Spinal cord (tissue), 10 donors: ENCODE measurements around the gene LDHAL6B. TPM values are rescaled to one million over a fixed set of nuclear protein-coding genes. Genes with fewer than 3 reads are reported as not detected.

Experiments
- DNase-seq, 6 donors: peaks; one replicate each; pipeline versions ENCODE4 v3.0.0 to v3.0.0-alpha.2; 2013 to 2015; ENCODE audit warnings: low spot score in 6 of 6, low read depth in 4 of 6
- H3K27ac ChIP-seq: one replicate; pipeline ENCODE4 v1.5.1; 2013; ENCODE audit warnings: low read depth, low read length, control low read depth
- H3K27me3 ChIP-seq: one replicate; pipeline ENCODE4 v1.6.1; 2013; ENCODE audit warnings: low read length; ENCODE audit not compliant: control insufficient read depth, insufficient read depth
- H3K36me3 ChIP-seq: one replicate; pipeline ENCODE4 v1.6.1; 2013; ENCODE audit warnings: low read length; ENCODE audit not compliant: control insufficient read depth, insufficient read depth
- H3K4me1 ChIP-seq: one replicate; pipeline ENCODE4 v1.6.1; 2013; ENCODE audit warnings: low read length; ENCODE audit not compliant: control insufficient read depth, insufficient read depth
- H3K4me3 ChIP-seq: one replicate; pipeline ENCODE4 v1.5.1; 2013; ENCODE audit warnings: low read depth, low read length, control low read depth
- H3K9me3 ChIP-seq: one replicate; pipeline ENCODE4 v1.6.1; 2013; ENCODE audit warnings: low read length; ENCODE audit not compliant: control insufficient read depth, insufficient read depth
- WGBS: methylation state at CpG from one replicate; pipeline ENCODE4 v1.1.5; 2013; ENCODE audit warnings: missing lambda C conversion rate; ENCODE audit not compliant: insufficient coverage; 5-methylcytosine and 5-hydroxymethylcytosine counted together
- polyA plus RNA-seq, 2 donors: library from polyadenylated mRNA; unstranded; fragments of 120-200 nt; gene quantifications; one replicate each; pipeline ENCODE4 v1.2.1, GENCODE V29; 2013; ENCODE audit not compliant: insufficient read length in 2 of 2
- total RNA-seq, 2 donors: library from RNA; depleted of rRNA in 1 of 2; stranded (reverse); fragments of 120-200 nt in 1 of 2; fragments of >200 nt in 1 of 2; gene quantifications; one replicate each; pipeline versions ENCODE4 v1.2.3 to v1.2.4, GENCODE V29; 2013 to 2014
- donor health status: healthy.

LDHAL6B gene
- total and polyA plus RNA-seq, 4 donors: 0.32 TPM; not detected in 3

DNA sequence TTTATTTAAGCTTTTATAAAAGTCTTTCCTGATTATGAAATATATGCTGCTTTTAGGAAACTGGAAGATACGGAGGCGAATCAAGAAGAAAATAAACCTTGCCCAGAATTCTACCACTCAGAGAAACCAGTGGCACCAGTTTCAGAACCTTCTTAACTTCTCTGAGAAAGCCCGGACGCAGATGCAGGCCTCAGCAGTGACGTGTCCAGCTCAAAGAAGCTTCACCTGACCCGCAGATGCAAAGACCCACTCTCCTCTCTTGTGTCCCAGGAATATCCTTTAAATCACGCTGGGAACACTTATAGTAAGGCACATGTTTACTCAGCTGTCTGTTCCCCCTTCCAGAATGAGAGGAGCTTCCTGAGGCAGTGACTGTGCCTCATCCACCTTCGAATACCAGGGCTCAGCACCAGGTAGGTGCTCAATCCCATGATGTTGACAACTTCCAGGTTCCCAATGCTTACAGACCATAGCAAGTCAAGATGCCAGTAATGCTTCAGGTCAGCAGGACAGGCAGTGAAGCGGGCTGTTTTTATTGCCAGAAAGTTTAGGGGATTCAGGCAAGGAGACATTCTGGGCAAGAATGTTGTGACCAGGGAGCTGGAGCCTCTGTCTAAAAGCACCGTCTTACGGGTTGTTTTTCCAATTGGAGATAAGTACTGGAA lies 39.9 kb upstream of the LDHAL6B start:
- 77% methylated on average over 10 of the region's 11 CpGs for WGBS

DNA sequence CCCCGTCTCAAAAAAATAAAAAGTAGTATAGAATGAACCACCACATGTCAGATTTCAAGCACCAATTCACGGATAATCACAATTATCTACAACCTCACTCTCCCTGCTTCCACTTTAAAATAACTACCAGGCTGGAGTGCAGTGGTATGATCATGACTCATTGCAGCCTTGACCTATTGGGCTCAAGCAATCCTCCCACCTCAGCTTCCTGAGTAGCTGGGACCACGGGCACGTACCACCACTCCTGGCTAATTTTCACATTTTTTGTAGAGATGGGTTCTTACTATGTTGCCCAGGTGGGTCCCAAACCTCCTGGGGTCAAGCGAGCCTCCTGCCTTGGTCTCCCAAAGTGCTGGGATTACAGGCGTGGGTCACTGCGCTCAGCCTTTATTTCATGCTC lies 38.1 kb upstream of the LDHAL6B start:
- no peaks in the 10 kb centered on the region for H3K9me3 ChIP-seq
- no peaks in the 10 kb centered on the region for H3K27me3 ChIP-seq
- H3K4me1 ChIP-seq: peaks cover 16% of the 10 kb centered on the region
- peaks cover 2% of the 10 kb centered on the region for H3K36me3 ChIP-seq
- no peak overlapping the region for H3K4me3 ChIP-seq
- no peak for DNase-seq
- WGBS: no CpG with 5 or more reads among the region's 7 CpGs
- no peak overlapping the region for H3K27ac ChIP-seq

More for the DNA sequence above, 39.9 kb upstream of the LDHAL6B start:
- Histone ChIP-seq H3K36me3 (peaks cover 2% of the 10 kb centered on the region), H3K4me3 (no peak overlapping the region), H3K27me3 (no peaks in the 10 kb centered on the region), H3K27ac (no peak overlapping the region), H3K9me3 (no peaks in the 10 kb centered on the region), H3K4me1 (peaks cover 16% of the 10 kb centered on the region)
- no peak for DNase-seq

DNA sequence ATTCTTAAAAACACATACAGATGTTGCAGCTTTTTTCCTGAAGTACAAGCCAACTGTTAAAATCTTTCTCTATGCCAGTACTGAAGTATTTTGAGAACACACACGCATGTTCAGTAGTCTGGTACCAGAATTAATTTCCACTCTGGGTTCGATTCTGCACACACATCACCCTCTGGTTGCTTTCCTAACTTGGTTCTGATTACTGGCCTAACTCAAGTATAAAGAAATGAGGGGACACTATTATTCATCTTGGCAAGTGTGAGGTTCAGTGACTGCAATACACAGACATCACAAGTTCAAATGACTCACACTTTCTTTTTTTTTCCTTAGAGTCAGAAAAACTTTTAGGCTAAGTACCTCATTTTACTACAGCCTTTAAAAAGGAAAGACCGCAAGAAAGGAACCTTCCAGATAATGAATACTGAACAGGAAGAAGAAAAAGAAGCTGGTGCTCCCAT lies 37.4 kb upstream of the LDHAL6B start:
- Histone ChIP-seq H3K4me3 (no peak overlapping the region), H3K4me1 (peaks cover 16% of the 10 kb centered on the region), H3K9me3 (no peaks in the 10 kb centered on the region), H3K27me3 (no peaks in the 10 kb centered on the region), H3K36me3 (peaks cover 2% of the 10 kb centered on the region), H3K27ac (no peak overlapping the region)
- DNase-seq: no peak
- no CpG with 5 or more reads among the region's 3 CpGs for WGBS

DNA sequence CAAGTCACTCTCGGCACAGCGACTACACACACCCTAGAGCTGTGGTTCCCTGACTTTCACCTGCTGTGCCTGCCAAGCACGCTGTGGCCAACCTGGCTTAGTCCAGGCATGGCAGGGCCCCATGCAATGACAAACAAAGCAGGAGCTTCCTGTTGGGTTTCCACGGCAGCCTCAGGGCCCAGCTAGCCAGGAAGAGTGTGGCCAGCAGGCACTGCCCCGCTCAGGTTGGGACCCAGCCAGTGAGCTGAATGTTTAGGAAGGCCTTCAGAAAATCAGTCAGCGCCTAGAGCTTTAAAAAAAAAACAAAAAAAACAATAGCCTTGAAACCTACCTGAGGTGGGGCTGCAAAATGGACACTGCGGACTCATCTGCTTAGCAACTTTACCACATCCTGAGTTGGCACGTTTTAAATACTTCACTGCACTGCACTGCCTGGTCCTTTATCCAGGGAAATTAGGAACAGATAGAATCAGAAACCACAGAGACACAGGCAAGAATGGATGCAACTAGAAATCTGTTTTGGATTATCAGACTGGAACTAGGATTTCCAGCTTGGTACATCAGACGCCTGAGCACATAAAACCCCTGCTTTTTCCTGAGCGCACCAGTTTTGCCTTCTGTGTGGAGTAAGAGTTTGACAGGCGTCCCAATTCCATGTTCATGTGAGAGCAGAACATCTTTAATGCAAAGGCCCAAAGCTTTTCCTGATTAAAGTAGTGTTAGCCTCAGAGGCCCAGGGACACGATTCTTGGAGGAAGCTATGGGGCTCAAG lies 36.2 kb upstream of the LDHAL6B start:
- no peaks in the 10 kb centered on the region for H3K36me3 ChIP-seq
- no peak overlapping the region for H3K27ac ChIP-seq
- H3K9me3 ChIP-seq: no peaks in the 10 kb centered on the region
- no peaks in the 10 kb centered on the region for H3K27me3 ChIP-seq
- no peak overlapping the region for H3K4me3 ChIP-seq
- DNase-seq: peak in 2 of 6 donors; percentile 31 to 69
- H3K4me1 ChIP-seq: peaks cover 21% of the 10 kb centered on the region
- 63% methylated on average over 8 of the region's 12 CpGs for WGBS

DNA sequence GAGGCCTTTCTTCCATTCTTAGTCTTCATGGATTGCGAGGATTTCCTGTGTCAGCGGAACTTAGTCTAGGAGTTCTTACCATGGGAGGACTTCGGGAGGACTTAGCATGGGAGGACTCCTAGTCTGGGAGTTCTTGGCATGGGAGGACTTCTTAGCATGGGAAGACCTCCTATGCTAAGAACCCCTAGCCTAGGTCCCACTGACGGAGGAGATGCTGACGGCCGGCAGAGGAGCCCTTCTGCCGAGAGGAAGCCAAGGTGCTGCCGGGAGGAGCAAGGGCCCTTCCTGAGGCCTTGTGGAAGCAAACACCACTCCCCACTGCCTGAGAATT lies 35.6 kb upstream of the LDHAL6B start:
- Histone ChIP-seq H3K27ac (no peak overlapping the region), H3K27me3 (no peaks in the 10 kb centered on the region), H3K9me3 (no peaks in the 10 kb centered on the region), H3K4me3 (no peak overlapping the region), H3K36me3 (no peaks in the 10 kb centered on the region), H3K4me1 (peaks cover 21% of the 10 kb centered on the region)
- 97% methylated on average over 7 of the region's 8 CpGs for WGBS
- DNase-seq: no peak

DNA sequence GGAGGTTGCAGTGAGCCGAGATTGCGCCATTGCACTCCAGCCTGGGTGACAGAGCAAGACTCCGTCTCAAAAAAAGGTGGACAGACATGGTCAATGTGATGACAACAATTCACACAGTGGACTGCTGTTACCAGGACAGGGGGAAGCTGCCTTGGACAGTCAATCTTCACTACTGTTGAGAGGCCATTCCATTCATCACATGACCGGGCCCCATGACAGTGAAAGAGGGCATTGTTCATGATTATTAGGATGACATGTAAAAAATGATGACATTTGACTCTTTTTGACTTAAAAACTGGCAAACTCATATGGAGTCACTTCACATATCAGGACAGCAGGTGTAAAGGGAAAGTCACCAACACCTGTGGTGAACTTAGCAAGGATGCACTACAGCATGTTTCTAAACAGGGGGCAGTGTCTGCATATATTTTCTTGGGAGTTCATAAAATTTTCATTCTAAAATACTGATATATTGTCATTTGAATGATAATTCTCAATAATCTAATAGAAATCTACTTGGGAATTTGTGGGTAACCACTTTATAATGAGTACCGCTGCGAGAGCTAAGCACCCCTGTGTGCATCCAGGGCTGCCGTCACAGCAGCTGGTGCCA lies 34.2 kb upstream of the LDHAL6B start:
- H3K36me3 ChIP-seq: no peaks in the 10 kb centered on the region
- WGBS: 99% methylated on average over 6 of the region's 7 CpGs
- peaks cover 21% of the 10 kb centered on the region for H3K4me1 ChIP-seq

DNA sequence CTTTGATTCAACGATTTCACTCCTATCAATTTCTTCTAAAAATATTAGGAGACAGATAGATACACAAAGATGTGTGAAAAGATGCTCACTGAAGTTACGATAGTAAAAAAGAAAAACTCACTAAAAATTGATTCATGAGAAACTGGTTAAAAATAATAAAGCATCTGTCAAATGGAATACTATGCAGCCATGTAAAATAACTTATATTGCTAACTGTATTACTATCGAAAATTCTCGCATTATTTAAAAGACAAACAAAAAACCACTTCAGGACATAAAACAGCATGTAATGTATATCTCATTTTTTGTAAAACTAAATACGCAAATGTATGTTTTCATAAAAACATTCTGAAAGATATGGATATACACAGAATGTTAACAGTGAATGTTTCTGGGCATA lies 33.4 kb upstream of the LDHAL6B start:
- no CpG with 5 or more reads among the region's 5 CpGs for WGBS
- Histone ChIP-seq H3K27me3 (no peaks in the 10 kb centered on the region), H3K4me3 (no peak overlapping the region), H3K9me3 (no peaks in the 10 kb centered on the region), H3K36me3 (peaks cover 2% of the 10 kb centered on the region), H3K4me1 (peaks cover 22% of the 10 kb centered on the region), H3K27ac (no peak overlapping the region)
- no peak for DNase-seq

More for the DNA sequence above, 34.2 kb upstream of the LDHAL6B start:
- Histone ChIP-seq H3K27ac (no peak overlapping the region), H3K27me3 (no peaks in the 10 kb centered on the region), H3K4me3 (no peak overlapping the region), H3K9me3 (no peaks in the 10 kb centered on the region)
- no peak for DNase-seq

DNA sequence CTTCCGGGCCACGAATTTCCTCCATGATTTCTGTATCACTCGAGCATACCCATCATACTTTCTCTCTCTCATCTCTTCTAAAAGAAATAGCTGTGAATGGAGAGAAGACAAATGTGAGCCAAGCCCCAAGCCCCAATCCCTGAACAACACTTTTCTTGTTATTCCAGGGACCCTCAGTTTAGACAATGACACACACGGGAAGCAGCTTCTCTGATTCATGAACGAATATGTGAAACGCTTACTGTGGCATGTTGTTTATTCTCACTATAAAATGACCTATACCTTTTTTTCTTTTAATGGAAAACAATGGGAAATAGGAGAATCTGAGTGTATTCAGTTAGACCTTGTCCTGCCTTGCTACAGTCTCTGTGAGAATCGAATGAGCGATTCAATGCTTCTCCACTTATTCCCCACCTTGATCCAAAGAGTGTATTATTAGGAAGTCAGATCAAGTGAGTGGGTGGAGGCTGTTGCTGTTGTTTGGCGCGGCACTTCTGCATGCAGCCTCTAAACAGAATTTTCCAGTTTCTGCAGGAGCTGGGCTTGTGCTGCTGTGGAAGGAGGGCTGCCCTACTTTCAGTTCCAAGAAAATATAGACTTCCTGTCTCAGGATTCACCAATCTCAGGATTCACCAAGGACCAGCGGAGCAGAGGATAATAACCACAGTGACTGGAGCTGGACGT lies 32.4 kb upstream of the LDHAL6B start:
- Histone ChIP-seq H3K36me3 (peaks cover 4% of the 10 kb centered on the region), H3K4me3 (no peak overlapping the region), H3K27me3 (no peaks in the 10 kb centered on the region), H3K9me3 (no peaks in the 10 kb centered on the region), H3K4me1 (peaks cover 25% of the 10 kb centered on the region), H3K27ac (no peak overlapping the region)
- 60% methylated on average over 2 of the region's 12 CpGs for WGBS
- no peak for DNase-seq
